RPMI7951 (cell line): ENCODE results near the gene CRHR1. TPM values are rescaled to one million over a fixed set of nuclear protein-coding genes. Genes with fewer than 3 reads are reported as not detected.
A peak's percentile ranks its signal among the peaks of the same experiment; 100 is the strongest.
"Not testable (repeated sequence)": the region's sequence is repeated elsewhere in the genome, so short reads cannot be mapped to it uniquely, and the experiment has no call there.

Experiments
- DNase-seq: peaks from one replicate; pipeline ENCODE4 v3.0.0-alpha.2; 2012; ENCODE audit warnings: low read depth
- total RNA-seq: library from RNA; depleted of rRNA; stranded (reverse); fragments of >200 nt; shearing (Covaris generic); gene quantifications from 2 replicates; pipeline ENCODE4 v1.2.3, GENCODE V29; 2014

Gene CRHR1
- total RNA-seq, 1 experiment from 2014 or later = not detected

- DNase-seq = no peak
Observed at GRCh38 chr17:45844695-45845375, 60.7 kb downstream of the CRHR1 start, which contains the start of gene SPPL2C. Gene SPPL2C, plus strand, starts transcription at chr17:45844881. Its CDS starts 26 bp downstream, at chr17:45844907.

GRCh38 chr17:45845376-45846185 is 61.5 kb downstream of the CRHR1 start:
- no peak for DNase-seq

- DNase-seq = no peak
Observed at GRCh38 chr17:45846223-45846622, 62.1 kb downstream of the CRHR1 start.

GRCh38 chr17:45846646-45847045 is 62.5 kb downstream of the CRHR1 start:
- no peak for DNase-seq

GRCh38 chr17:45847101-45847500 is 63.0 kb downstream of the CRHR1 start:
- no peak for DNase-seq

- no peak for DNase-seq
Observed at GRCh38 chr17:45847747-45848146, 63.6 kb downstream of the CRHR1 start.

GRCh38 chr17:45848405-45848804 is 64.3 kb downstream of the CRHR1 start:
- no peak for DNase-seq

- DNase-seq = no peak
Observed at GRCh38 chr17:45848868-45849535, 64.9 kb downstream of the CRHR1 start.

- no peak for DNase-seq
Observed at GRCh38 chr17:45849536-45849990, 65.4 kb downstream of the CRHR1 start.

GRCh38 chr17:45850011-45850410 is 65.9 kb downstream of the CRHR1 start:
- no peak for DNase-seq

- DNase-seq = no peak
Observed at GRCh38 chr17:45850468-45850867, 66.3 kb downstream of the CRHR1 start.

- no peak for DNase-seq
Observed at GRCh38 chr17:45851022-45851421, 66.9 kb downstream of the CRHR1 start.

- no peak for DNase-seq
Observed at GRCh38 chr17:45851464-45851863, 67.3 kb downstream of the CRHR1 start.

- no peak for DNase-seq
Observed at GRCh38 chr17:45851873-45852272, 67.8 kb downstream of the CRHR1 start.

- peak; percentile 30 for DNase-seq
Observed at GRCh38 chr17:45852535-45853297, 68.6 kb downstream of the CRHR1 start.

GRCh38 chr17:45854209-45854608 is 70.1 kb downstream of the CRHR1 start:
- DNase-seq = no peak

- peak; percentile 48 for DNase-seq
Observed at GRCh38 chr17:45855691-45856336, 71.7 kb downstream of the CRHR1 start.

GRCh38 chr17:45857977-45858708 is 74.0 kb downstream of the CRHR1 start:
- DNase-seq = peak; percentile 21

GRCh38 chr17:45861165-45861564 is 77.0 kb downstream of the CRHR1 start:
- no peak for DNase-seq

GRCh38 chr17:45862127-45862526 is 78.0 kb downstream of the CRHR1 start:
- not testable (repeated sequence) for DNase-seq
